Epithelial cell of esophagus (primary cell): ENCODE data around the gene PHLDA3.
A peak's percentile ranks its signal among the peaks of the same experiment; 100 is the strongest.

Experiments used
- DNase-seq: peaks from one replicate; pipeline ENCODE4 v3.0.0; 2010; ENCODE audit warnings: low read depth
- H3K4me3 ChIP-seq: 2 replicates; pipeline ENCODE4 v1.5.1; 2011; ENCODE audit warnings: mild to moderate bottlenecking, low read length, control low read depth
- TF ChIP-seq, protein P1 (sequence below): IDR thresholded peaks from 2 replicates; pipeline ENCODE4 v1.5.1; 2011; ENCODE audit warnings: low read depth, mild to moderate bottlenecking, low read length, control low read depth, inconsistent platforms; ENCODE audit not compliant: insufficient read depth; ENCODE audit errors: missing control alignments

The PHLDA3 gene

DNA sequence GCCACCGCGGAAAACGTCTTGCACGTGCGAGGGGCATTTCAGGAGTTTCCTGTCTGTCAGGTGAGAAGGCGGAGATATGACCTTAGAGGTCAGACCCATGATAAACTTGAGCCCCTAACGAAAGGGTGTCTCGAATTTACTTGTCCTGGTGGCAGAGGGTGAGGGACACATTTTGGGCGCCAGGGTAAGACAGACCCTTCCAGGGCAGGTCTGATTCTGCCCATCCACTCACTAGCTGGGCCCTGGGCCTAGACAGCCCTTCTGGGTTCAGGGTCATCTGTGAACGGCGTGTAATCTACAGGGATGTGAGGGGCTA lies 38.3 kb upstream of the PHLDA3 start:
- peak overlapping the region; percentile 31 for H3K4me3 ChIP-seq
- TF ChIP-seq, protein P1, sequence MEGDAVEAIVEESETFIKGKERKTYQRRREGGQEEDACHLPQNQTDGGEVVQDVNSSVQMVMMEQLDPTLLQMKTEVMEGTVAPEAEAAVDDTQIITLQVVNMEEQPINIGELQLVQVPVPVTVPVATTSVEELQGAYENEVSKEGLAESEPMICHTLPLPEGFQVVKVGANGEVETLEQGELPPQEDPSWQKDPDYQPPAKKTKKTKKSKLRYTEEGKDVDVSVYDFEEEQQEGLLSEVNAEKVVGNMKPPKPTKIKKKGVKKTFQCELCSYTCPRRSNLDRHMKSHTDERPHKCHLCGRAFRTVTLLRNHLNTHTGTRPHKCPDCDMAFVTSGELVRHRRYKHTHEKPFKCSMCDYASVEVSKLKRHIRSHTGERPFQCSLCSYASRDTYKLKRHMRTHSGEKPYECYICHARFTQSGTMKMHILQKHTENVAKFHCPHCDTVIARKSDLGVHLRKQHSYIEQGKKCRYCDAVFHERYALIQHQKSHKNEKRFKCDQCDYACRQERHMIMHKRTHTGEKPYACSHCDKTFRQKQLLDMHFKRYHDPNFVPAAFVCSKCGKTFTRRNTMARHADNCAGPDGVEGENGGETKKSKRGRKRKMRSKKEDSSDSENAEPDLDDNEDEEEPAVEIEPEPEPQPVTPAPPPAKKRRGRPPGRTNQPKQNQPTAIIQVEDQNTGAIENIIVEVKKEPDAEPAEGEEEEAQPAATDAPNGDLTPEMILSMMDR, result no peak
- DNase-seq, result no peak

- TF ChIP-seq, protein P1, result no peak
- H3K4me3 ChIP-seq, result peak within 1 kb of the TSS; percentile 53
- DNase-seq, result peak; percentile 87
Measured at GRCh38 chr1:201506557-201507359, 37.8 kb upstream of the PHLDA3 start, which contains the start of gene CSRP1. Gene CSRP1 (minus strand): TSS chr1:201507123. CDS start chr1:201496303, 10,820 bp downstream.

GRCh38 chr1:201506092-201506491 lies 37.1 kb upstream of the PHLDA3 start:
- peak overlapping the region; percentile 53 for H3K4me3 ChIP-seq
- no peak for DNase-seq
- TF ChIP-seq, protein P1, result no peak

GRCh38 chr1:201505503-201505890 lies 36.5 kb upstream of the PHLDA3 start:
- H3K4me3 ChIP-seq, result no peak overlapping the region
- TF ChIP-seq, protein P1, result no peak
- DNase-seq, result peak; percentile 72

- no peak overlapping the region for H3K4me3 ChIP-seq
- TF ChIP-seq, protein P1, result no peak
- DNase-seq, result peak; percentile 16
Measured at GRCh38 chr1:201504799-201505502, 36.0 kb upstream of the PHLDA3 start.

GRCh38 chr1:201504179-201504631 lies 35.2 kb upstream of the PHLDA3 start:
- no peak for DNase-seq
- TF ChIP-seq, protein P1, result no peak
- H3K4me3 ChIP-seq, result no peak overlapping the region
